NT2/D1 (cell line): ENCODE measurements around the gene WAC.

Experiments
- SUZ12 ChIP-seq: IDR thresholded peaks from 2 replicates; pipeline ENCODE4 v1.6.1; 2011; ENCODE audit not compliant: insufficient read length, insufficient read depth; ENCODE audit errors: extremely low read depth
- YY1 ChIP-seq: IDR thresholded peaks from 2 replicates; pipeline ENCODE4 v1.6.1; 2011; ENCODE audit not compliant: insufficient read length, insufficient read depth

DNA sequence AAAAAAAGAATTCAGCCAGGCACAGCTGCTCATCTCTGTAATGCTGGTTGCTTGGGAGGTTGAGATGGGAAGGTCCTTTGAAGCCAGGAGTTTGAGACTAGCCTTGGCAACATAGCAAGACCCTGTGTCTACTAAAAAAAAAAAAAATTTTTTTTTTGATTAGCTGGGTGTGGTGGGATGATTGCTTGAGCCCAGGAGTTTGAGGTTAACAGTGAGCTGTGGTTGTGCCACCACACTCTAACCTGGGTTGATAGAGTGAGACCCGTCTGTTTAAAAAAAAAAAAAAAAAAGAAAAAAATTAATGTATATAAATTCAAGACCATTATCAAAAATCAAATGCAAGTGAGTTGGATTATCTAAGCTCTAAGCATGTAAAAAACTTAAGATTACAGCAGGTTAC, 5.7 kb downstream of the WAC start:
- TF ChIP-seq YY1, result no peak
- no peak for TF ChIP-seq SUZ12
